BJ (cell line): ENCODE results near the gene NCOA3. TPM values are rescaled to one million over a fixed set of nuclear protein-coding genes. Genes with fewer than 3 reads are reported as not detected.
A peak's percentile ranks its signal among the peaks of the same experiment; 100 is the strongest.
"Not testable (repeated sequence)": the region's sequence is repeated elsewhere in the genome, so short reads cannot be mapped to it uniquely, and the experiment has no call there.

ENCODE experiments used
- CTCF ChIA-PET: fragments of 350-600 bp; formaldehyde crosslinking; extraction: SDS; loops from one replicate; lab custom pipeline; 2021; ENCODE audit warnings: antibody characterized with exemption, inconsistent platforms; lab: Yijun Ruan, JAX
- POLR2A ChIA-PET: fragments of 300-600 bp; sonication (Branson Sonifier 250); formaldehyde crosslinking; extraction: SDS; loops from one replicate; lab custom pipeline; 2021; ENCODE audit warnings: antibody characterized with exemption; lab: Charles Lee
- DNase-seq: peaks from one replicate; pipeline ENCODE4 v3.0.0-alpha.2; 2011; ENCODE audit warnings: low read depth
- H3K27me3 ChIP-seq: 2 replicates; pipeline ENCODE4 v1.6.0; 2011; ENCODE audit warnings: low read length; ENCODE audit not compliant: control insufficient read depth, insufficient read depth
- H3K36me3 ChIP-seq: 2 replicates; pipeline ENCODE4 v1.5.1; 2011; ENCODE audit warnings: low read length; ENCODE audit not compliant: control insufficient read depth, insufficient read depth
- H3K4me3 ChIP-seq: 2 replicates; pipeline ENCODE4 v1.5.1; 2011; ENCODE audit warnings: low read depth, mild to moderate bottlenecking, control low read depth, low read length
- CTCF ChIP-seq: IDR thresholded peaks from 2 replicates; pipeline ENCODE4 v1.5.1; 2011; ENCODE audit warnings: low read depth, mild to moderate bottlenecking, control low read depth, inconsistent platforms, low read length, moderate library complexity; ENCODE audit not compliant: insufficient read depth
- polyA plus RNA-seq: library from polyadenylated mRNA; depleted of rRNA; stranded (reverse); fragments of >200 nt; gene quantifications from 2 replicates; pipeline ENCODE4 v1.2.3, GENCODE V29; 2011

Gene NCOA3
- polyA plus RNA-seq, 1 experiment, result 23.6 TPM

GRCh38 chr20:47502271-47503239 lies 868 bp downstream of the NCOA3 start:
- POLR2A ChIA-PET, result interaction anchor here (1.1 kb wide), 1 partner anchor 26 kb away, joined by 12 read pairs; no protein-coding TSS in a partner anchor

GRCh38 chr20:47503685-47504084 lies 2.0 kb downstream of the NCOA3 start:
- Histone ChIP-seq H3K27me3 (no peaks in the 10 kb centered on the region), H3K36me3 (no peaks in the 10 kb centered on the region), H3K4me3 (no peak overlapping the region)
- no peak for TF ChIP-seq CTCF
- no peak for DNase-seq
- ChIA-PET CTCF (interaction anchor here (0.6 to 4.9 kb wide), 9 partner anchors 9 to 119 kb away, joined by 3 to 22 read pairs (median 3); no protein-coding TSS in a partner anchor), POLR2A (interaction anchor here (0.6 kb wide), 2 partner anchors 47 to 87 kb away, joined by 3 to 5 read pairs; no protein-coding TSS in a partner anchor)

More at GRCh38 chr20:47502271-47503239, 868 bp downstream of the NCOA3 start:
- Histone ChIP-seq H3K4me3 (peak overlapping the region; percentile 94), H3K27me3 (no peaks in the 10 kb centered on the region), H3K36me3 (no peaks in the 10 kb centered on the region)
- no peak for DNase-seq
- CTCF ChIA-PET, result interaction anchor here (0.6 to 4.9 kb wide), 16 partner anchors 9 to 232 kb away, joined by 3 to 22 read pairs (median 3); no protein-coding TSS in a partner anchor
- no peak for TF ChIP-seq CTCF

GRCh38 chr20:47506335-47506734 lies 4.6 kb downstream of the NCOA3 start:
- TF ChIP-seq CTCF, result no peak
- H3K4me3 ChIP-seq, result no peak overlapping the region
- DNase-seq, result no peak
- POLR2A ChIA-PET, result no interaction called here
- no peaks in the 10 kb centered on the region for H3K27me3 ChIP-seq
- CTCF ChIA-PET, result no interaction called here
- H3K36me3 ChIP-seq, result no peaks in the 10 kb centered on the region; the same call in 1 of the 2 replicates

- POLR2A ChIA-PET, result no interaction called here
- TF ChIP-seq CTCF, result no peak
- H3K27me3 ChIP-seq, result no peaks in the 10 kb centered on the region
- CTCF ChIA-PET, result no interaction called here
- no peak overlapping the region for H3K4me3 ChIP-seq
- no peak for DNase-seq
- no peaks in the 10 kb centered on the region; the same call in 1 of the 2 replicates for H3K36me3 ChIP-seq
Observed at GRCh38 chr20:47506850-47507249, 5.2 kb downstream of the NCOA3 start.

GRCh38 chr20:47507275-47507981 lies 5.7 kb downstream of the NCOA3 start:
- DNase-seq, H3K4me3 ChIP-seq, POLR2A ChIA-PET, CTCF ChIA-PET, H3K36me3 ChIP-seq, H3K27me3 ChIP-seq: not testable (repeated sequence)
